CD4-positive, alpha-beta T cell treated with Interleukin-10 for 1 hour (primary cell): Measurements from ENCODE around the gene UBE2K.
A peak's percentile ranks its signal among the peaks of the same experiment; 100 is the strongest.
"Not testable (repeated sequence)": the region's sequence is repeated elsewhere in the genome, so short reads cannot be mapped to it uniquely, and the experiment has no call there.

ENCODE experiments used
- DNase-seq: peaks from one replicate; pipeline ENCODE4 v3.0.0-alpha.2; 2020

UBE2K gene

DNA sequence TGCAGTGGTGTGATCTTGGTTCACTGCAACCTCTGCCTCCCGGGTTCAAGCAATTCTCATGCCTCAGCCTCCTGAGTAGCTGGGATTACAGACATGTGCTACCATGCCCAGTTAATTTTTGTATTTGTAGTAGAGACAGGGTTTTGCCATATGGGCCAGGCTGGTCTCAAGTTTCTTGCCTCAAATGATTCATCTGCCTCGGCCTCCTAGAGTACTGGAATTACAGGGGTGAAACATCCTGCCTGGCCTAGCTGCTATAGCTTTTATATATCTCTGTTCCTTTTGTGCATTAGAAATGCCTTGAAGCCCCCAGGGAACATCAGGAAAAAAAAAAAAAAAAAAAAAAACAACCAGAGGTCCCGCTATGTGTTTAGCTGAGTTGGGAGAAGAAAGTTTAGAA is 34.8 kb downstream of the UBE2K start:
- no peak for DNase-seq

DNA sequence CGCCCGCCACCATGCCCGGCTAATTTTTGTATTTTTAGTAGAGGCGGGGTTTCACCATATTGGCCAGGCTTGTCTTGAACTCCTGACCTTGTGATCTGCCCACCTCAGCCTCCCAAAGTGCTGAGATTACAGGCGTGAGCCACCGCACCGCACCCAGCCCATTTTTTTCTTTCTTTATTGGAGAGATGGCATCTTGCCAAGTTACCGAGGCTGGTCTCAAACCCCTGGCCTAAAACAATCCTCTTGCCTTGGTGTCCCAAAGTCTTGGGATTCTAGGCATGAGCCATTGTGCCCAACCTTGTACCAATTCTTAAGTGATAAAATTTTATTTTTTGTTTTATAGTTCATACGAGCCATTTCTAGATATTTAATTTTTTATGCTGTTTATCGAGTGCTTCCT is 41.7 kb downstream of the UBE2K start:
- not testable (repeated sequence) for DNase-seq

DNA sequence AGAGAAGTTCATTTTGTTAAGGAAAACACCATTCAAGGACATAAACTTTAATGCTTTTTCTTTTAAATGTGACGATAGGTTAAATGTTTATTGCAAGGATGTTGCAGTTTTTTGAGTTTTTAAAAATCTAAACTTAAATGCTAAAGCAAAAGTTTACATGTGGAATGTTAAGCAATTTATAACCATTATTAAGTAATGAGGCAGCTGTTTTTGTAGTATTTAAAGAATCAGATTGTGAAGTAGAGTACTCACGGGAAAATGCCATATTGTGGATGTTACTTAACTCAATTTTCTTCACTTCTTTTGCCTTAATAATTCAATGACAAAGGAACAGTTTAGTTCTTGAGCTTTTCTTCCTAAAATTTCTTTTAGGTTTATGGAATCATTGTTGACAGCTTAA is 43.5 kb downstream of the UBE2K start:
- no peak for DNase-seq

DNA sequence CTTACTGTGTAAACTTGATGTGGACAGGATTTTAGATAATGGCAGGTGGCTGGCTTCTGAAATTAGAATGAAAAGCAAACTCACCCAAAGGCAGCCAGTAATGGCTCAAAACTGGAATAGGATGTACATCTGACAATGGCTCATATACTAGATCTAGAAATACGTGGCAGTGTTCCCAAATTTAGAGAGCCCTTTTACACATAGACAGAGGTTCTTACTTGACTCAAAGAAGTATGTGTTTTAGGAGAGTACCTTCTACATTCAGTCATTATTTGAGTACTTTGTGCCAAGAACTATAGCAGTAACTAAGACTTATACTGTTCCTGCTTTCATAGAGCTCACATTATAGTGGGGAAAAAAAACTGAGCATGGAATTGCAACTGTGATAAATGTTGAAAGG is 48.0 kb downstream of the UBE2K start:
- DNase-seq = no peak

DNA sequence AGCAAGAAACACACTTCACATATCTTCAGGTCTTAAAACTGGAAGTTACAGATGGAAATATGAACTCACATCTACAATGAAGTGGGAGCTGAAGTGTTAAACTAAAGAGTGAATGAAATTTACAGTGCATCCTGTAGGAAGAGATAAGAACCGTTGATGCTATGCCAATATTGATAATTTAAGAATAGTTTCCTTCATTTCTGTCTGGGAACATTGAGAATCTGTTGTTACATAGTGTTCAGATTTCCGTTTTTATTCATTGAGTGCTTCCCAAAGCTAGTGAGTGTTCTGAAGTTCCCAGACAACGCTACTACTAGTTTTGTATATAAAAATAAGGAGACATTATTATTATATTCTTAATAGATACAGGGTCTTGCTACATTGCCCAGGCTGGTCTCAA is 52.3 kb downstream of the UBE2K start:
- DNase-seq = no peak

DNA sequence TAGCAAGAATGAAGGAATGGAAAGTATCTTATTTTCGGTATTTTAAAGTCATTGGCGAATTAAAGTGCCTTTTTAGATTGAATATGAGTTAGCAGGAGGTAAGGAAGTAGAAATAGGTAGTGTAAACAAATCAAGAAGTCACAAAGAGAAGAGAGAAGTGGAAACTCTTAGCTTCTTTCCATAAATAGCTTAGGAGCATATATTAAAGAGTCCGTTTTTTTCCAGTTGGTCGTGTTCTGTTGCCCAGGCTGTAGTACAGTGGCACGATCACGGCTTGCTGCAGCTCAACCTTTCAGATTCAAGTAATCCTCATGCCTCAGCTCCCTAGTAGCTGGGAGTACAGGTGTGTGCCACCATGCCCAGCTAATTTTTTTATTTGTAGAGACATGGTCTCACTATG is 56.4 kb downstream of the UBE2K start:
- DNase-seq = no peak

DNA sequence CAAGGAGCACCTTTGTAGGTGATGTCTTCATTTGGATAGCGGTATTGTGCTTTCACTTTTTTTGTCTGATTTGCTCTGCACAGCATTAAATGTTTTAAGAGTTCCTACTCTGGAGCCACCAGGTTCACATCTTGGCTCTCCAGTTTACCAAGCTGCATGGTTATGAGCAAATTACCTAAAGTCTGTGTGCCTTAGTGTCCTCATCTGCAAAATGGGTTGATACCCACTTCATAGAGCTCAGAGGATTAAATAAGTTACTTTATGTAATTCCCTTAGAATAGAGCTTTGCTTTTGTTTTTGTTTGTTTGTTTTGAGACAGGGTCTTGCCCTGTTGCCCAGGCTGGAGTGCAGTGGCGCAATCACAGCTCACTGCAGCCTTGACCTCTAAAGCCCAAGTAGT is 58.2 kb downstream of the UBE2K start:
- no peak for DNase-seq

DNA sequence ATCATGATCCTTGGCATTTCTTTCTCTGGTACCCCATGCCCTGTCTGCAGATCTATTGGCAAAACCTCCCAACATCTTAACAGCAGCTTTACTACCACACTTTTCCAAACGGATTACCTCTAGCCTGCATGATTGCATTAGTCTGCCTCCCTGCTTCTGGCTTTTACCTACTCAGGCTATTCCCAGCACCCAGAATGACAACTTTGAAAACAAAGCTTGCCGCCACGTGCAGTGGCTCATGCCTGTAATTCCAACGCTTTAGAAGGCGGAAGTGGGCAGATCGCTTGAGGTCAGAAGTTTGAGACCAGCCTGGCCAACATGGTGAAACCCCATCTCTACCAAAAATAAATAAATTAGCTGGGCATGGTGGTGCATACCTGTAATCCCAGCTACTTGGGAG is 60.2 kb downstream of the UBE2K start:
- no peak for DNase-seq

DNA sequence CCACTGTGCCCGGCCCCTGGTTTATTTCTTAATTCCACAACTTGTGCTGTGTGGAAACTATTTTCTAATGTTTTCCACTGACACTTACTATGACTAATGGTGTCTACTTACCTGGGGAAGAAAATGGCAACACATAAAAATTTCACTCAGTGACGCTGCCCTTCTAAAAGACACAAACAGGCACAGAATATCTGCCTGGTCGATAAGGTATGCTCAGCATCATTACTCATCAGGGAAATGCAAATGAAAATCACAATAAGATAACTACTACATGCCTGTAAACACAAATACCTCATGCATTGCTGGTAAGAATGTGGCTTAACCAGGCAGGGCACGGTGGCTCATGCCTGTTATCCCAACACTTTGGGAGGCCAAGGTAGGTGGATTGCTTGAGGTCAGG is 61.6 kb downstream of the UBE2K start:
- DNase-seq = no peak

DNA sequence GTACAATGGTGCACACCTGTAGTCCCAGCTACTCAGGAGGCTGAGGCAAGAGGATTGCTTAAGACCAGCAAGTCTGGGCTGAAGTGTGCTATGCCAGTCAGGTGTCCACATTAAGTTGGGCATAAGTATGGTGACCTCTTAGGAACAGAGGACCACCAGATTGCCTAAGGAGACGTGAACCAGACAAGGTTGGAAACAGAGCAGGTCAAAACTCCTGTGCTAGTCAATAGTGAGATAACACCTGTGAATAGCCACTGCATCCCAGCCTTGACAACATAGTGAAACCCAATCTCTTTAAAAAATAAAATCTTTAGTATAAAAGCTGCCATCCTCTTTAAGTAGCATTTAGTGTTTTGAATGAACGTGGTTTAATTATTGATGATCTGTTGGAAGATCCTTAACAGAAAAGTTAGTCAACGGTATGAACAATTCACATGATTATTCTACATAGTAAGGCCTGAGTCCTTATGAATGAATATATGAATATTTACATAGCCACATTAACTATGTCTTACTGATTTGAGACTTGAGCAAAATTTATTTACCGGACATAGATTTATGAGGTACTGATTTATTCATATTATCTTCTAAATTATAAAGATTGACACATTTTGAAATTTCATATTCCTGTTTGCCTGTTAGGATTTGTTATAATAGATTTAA is 63.2 kb downstream of the UBE2K start:
- DNase-seq = no peak

DNA sequence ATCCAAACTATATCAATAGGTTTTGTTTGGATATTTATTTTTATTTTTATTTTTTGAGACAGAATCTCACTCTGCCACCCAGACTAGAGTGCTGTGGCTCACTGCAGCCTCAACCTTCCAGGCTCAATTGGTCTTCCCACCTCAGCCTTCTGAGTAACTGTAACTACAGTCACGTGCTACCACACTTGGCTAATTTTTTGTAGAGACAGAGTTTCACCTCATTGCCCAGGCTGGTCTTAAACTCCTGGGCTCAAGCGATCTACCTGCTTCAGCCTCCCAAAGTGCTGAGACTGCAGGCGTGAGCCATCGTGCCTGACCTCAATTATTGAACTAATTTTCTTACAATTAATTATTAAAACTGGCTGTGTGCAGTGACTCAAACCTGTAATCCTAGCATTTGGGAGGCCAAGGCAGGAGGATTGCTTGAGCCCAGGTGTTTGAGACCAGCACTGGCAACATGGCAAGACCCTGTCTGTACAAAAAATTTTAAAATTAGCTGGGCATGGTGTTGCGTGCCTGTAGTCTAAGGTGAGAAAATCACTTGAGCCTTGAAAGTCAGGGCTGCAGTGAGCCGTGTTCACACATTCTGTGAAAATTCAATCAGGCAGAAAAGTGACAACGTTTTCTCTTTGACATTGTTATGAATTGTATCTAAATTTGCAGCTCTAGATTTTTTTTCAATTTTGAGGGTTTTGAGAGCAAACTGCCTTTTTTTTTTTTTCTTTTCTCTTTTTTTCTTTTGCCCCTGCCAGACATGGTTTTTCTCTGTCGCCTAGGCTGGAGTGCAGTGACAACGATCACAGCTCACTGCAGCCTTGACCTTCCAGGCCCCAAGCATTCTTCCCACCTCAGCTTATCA is 66.0 kb downstream of the UBE2K start:
- DNase-seq = no peak

DNA sequence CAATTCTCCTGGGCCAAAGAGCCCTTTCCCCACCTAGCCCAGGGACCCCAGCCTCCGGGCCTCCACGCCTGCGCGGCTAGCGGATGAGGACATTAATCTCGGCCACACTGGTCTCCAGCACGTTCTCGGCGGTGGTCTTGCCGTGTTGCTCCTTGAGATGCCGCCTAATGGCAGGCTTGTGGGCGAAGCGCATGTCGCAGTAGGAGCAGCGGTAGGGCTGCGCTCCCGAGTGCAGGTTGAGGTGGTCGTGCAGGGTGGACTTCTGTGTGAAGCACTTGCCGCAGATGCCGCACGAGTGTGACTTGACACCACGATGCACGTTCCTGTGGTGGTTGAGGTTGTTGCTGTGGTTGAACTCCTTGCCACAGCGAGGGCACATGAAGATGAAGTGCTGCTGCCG is 72.1 kb downstream of the UBE2K start:
- no peak for DNase-seq

DNA sequence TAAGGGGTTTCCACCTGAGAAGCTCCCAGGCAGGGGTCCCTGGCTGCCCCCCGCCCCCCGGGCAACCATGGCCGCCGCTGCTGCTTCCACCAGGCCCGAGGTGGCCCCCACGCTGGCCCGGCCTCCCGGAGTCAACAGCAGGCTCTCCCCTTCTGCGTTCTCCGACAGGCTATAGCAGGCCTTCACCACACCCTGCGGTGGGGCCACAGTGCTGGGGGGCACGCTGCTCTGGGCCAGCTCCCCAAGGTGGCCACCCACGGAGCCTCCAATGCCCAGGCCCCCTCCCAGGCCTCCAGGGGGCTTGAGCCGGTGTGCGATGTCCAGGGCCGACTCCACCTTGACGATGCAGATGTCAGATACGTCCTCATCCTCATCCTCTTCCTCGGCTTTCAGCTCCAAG is 72.5 kb downstream of the UBE2K start:
- no peak for DNase-seq

DNA sequence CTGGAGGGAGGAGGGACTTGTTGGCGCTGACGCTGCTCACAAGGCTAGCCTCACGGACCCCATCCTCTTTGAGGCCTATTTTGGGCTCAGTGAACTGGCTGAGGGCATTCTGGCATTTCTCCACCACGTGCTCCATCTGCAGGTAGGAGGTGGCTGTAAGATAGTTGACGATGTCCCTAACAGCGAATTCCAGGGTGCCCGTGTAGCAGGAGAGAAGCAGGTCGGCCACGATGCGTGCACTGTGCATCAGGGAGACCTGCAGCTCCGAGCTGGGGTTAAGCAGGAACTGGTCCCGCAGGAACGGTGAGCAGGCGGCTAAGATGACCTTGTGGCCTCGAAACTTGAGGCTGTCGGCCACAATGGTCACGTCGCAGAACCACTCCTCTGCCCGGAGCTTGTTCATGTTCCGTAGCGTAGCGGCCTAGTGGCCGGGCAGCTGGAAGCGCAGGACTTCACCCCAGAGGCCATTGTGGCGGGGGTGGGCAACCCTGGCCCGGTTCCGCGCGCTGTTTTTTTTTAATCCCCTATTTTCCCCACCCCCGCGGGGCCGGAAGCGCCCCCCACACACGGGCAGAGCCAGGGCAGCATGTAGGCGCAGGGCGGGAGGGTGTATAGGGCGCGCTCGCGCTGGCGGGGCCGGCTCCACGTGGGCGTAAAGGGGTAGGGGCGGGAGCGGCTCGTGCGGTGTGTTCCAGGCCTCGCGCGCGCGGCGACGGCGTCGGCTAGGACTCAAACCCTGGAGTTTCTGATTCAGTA is 73.2 kb downstream of the UBE2K start:
- no peak for DNase-seq

DNA sequence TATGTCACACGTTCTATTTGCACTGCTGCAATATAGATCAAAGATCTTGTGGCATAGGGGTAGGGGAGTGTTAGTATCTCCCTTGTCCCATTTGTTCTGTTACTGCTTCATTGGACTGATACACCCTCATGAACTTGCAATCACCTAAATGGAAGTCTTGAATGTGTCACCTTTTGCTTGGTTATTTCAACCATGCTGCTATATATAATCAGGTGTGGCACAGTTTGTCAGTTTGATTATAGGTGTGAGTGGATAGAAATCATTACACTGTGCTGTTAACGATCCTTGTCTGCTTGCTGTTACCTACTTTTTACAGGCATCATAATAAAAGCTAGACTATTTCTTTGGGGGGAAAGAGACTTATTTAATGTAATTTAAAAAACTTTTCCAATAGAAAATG is 84.1 kb downstream of the UBE2K start:
- DNase-seq = not testable (repeated sequence)

DNA sequence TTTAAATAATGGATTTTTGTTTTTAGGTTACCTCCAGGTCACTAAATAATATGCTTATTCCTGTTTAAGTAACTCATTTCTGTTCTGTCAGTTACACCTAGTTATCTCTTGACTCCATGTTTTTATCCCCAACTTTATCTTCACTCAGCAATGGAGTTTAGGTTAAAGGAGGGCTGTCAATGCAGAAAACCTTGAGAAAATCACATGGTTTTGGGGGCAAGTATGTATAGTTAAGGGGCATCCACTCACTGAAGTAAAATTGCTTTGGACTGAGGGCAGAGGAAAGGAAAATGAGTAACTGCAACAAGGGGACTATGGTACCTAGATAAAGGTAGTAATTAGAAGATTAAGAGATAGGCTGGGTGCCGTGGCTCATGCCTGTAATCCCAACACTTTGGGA is 87.1 kb downstream of the UBE2K start:
- no peak for DNase-seq

DNA sequence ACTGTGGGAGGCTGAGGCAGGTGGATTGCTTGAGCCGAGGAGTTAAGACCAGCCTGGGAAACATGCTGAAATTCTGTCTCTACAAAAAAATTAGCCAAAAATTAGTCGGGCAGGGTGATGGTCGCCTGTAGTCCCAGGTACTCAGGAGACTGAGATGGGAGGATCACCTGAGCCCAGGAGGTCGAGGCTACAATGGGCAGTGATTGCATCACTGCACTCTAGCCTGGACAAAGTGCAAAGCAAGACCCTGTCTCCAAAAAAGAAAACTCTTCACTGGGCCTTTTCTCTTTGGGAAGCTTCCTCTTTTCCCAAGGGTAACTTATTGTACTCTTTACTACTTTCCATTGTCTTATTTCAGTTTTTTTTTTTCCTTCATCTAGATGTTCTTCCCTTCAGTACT is 88.9 kb downstream of the UBE2K start:
- no peak for DNase-seq

DNA sequence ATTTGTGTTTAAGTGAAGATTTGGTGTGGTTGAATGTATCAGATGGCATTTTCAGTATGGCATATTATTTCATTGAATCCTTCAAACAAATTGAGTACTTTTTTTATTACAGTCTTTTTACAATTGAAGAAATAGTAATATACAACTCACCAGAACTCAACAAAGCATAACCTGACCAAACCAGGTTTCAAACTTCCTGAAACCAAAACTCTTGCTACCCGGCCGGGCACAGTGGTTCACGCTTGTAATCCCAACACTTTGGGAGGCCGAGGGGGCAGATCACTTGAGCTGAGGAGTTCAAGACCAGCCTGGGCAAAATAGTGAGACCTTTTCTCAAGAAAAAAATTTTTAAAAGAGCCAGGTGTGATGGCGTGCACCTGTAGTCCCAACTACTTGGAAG is 94.2 kb downstream of the UBE2K start:
- DNase-seq = no peak

DNA sequence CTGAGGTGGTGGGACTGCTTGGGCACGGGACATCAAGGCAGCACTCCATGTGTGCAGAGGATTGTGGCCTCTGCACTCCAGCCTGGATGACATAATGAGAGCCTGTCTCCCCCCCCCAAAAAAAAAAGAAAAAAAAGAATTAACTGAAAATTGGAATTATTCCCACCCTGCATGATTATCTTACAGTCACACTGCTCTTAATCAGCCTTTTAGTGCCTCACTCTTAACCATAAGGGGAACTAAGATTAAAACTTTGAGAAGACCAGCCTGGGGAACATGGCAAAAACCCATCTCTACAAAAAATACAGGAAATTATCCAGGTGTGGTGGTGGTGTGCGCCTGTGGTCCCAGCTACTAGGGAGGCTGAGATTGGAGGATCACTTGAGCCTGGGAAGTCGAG is 94.6 kb downstream of the UBE2K start:
- DNase-seq = no peak

DNA sequence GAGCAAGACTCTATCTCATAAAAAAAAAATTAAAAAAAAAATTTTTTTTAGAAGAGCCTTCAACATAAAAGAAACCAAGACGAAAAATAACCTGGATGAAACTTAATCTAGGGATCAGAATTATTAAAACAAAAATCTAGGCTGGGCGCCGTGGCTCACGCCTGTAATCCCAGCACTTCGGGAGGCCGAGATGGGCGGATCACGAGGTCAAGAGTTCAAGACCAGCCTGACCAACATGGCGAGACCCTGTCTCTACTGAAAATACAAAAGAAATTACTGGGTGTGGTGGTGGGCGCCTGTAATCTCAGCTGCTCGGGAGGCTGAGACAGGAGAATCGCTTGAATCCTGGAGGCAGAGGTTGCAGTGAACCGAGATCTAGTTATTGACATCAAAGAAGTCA is 95.0 kb downstream of the UBE2K start:
- DNase-seq = not testable (repeated sequence)

DNA sequence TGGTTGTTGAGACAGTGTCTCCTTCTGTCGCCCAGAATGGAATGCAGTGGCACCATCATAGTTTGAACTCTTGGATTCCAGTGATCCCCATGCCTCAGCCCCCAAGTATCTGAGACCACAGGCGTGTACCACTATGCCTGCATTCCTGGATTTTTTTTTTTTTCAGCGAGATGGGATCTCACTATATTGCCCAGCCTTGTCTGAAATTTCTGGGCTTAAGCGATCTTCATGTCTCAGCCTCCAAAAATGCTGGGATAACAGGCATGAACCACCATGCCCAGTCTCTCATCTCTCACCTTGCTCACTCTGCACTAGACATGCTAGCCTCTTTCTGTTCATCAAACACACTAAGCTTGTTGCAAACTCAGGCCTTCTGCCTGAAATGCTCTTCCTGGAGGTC is 104.1 kb downstream of the UBE2K start:
- DNase-seq = no peak

DNA sequence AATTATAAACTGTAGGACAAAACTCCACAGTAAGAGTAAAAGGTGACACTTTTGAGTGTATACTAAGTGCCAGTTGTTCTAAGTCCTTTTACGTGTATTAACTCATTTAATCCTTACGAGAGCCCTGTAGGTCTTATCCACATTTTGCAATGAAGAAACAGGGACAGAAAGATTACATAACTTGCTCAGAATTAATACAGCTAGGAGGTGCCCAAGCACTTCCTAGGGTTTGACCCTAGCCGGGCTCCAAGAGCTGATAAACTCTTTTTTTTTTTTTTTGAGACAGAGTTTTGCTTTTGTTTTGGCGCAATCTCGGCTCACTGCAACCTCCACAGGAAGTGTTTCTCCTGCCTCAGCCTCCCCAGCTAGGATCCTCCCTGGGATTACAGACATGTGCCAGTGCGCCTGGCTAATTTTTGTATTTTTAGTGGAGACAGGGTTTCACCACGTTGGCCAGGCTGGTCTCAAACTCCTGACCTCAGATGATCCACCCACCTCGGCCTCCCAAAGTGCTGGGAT is 110.4 kb downstream of the UBE2K start:
- DNase-seq = no peak

DNA sequence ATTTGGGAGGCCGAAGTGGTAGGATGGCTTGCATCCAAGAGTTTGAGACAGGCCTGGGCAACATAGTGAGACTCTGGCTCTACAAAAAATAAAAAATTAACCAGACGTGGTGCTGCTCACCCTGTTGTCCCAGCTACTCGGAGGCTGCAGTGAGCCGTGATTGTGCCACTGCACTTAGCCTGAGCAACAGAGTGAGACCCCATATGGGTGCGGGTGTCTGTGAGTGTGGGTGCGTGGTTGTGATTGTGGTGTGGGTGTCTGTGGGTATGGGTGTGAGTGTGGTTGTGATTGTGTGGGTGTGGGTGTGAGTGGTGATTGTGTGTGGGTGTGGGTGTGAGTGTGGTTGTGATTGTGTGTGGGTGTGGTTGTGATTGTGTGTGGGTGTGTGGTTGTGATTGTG is 114.6 kb downstream of the UBE2K start:
- DNase-seq = peak; percentile 11

DNA sequence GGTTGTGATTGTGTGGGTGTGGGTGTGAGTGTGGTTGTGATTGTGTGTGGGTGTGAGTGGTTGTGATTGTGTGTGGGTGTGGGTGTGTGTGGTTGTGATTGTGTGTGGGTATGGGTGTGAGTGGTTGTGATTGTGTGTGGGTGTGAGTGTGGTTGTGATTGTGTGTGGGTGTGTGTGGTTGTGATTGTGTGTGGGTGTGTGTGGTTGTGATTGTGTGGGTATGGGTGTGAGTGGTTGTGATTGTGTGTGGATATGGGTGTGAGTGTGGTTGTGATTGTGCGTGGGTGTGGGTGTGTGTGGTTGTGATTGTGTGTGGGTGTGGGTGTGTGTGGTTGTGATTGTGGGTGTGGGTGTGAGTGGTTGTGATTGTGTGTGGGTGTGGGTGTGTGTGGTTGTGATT is 115.1 kb downstream of the UBE2K start:
- not testable (repeated sequence) for DNase-seq
